Ramos (cell line): Measurements from ENCODE around the gene MYMK.

Experiments used
- in situ Hi-C: fragments of 300-500 bp; cut with MboI; formaldehyde crosslinking; loops from one replicate; pipeline ENCODE4 v1.14.3; 2022; ENCODE audit warnings: low sequenced_read_pairs; ENCODE audit not compliant: unreplicated experiment

MYMK gene

GRCh38 chr9:133558191-133559126 lies 33.7 kb upstream of the MYMK start:
- in situ Hi-C loops: no loop called here

GRCh38 chr9:133557581-133557980 lies 32.8 kb upstream of the MYMK start:
- in situ Hi-C loops: no loop called here

- in situ Hi-C loops: no loop called here
Measured at GRCh38 chr9:133556354-133556753, 31.6 kb upstream of the MYMK start.

- in situ Hi-C loops: no loop called here
Measured at GRCh38 chr9:133554729-133555128, 30.0 kb upstream of the MYMK start.

GRCh38 chr9:133553973-133554713 lies 29.4 kb upstream of the MYMK start:
- in situ Hi-C loops: no loop called here

GRCh38 chr9:133553123-133553522 lies 28.4 kb upstream of the MYMK start:
- in situ Hi-C loops: no loop called here

GRCh38 chr9:133552236-133552635 lies 27.5 kb upstream of the MYMK start:
- in situ Hi-C loops: no loop called here

GRCh38 chr9:133551446-133551845 lies 26.7 kb upstream of the MYMK start:
- in situ Hi-C loops: no loop called here

- in situ Hi-C loops: no loop called here
Measured at GRCh38 chr9:133547116-133547515, 22.4 kb upstream of the MYMK start.

GRCh38 chr9:133546287-133546680 lies 21.5 kb upstream of the MYMK start:
- in situ Hi-C loops: no loop called here

- in situ Hi-C loops: no loop called here
Measured at GRCh38 chr9:133545494-133546286, 20.9 kb upstream of the MYMK start.

GRCh38 chr9:133543772-133544467 lies 19.2 kb upstream of the MYMK start:
- in situ Hi-C loops: no loop called here

- in situ Hi-C loops: no loop called here
Measured at GRCh38 chr9:133542002-133542401, 17.2 kb upstream of the MYMK start.

- in situ Hi-C loops: no loop called here
Measured at GRCh38 chr9:133540698-133541025, 15.9 kb upstream of the MYMK start.

GRCh38 chr9:133539991-133540697 lies 15.4 kb upstream of the MYMK start:
- in situ Hi-C loops: loop anchor here (5.0 to 10.0 kb wide), 2 partner anchors 177 to 465 kb away; no protein-coding TSS in a partner anchor

GRCh38 chr9:133538851-133539833 lies 14.4 kb upstream of the MYMK start:
- in situ Hi-C loops: loop anchor here (5.0 to 10.0 kb wide), 2 partner anchors 178 to 466 kb away; no protein-coding TSS in a partner anchor

GRCh38 chr9:133538176-133538575 lies 13.4 kb upstream of the MYMK start:
- in situ Hi-C loops: loop anchor here (5.0 to 10.0 kb wide), 2 partner anchors 179 to 467 kb away; no protein-coding TSS in a partner anchor

GRCh38 chr9:133537257-133537656 lies 12.5 kb upstream of the MYMK start:
- in situ Hi-C loops: loop anchor here (5.0 to 10.0 kb wide), 2 partner anchors 180 to 468 kb away; no protein-coding TSS in a partner anchor
